NT2/D1 (cell line): ENCODE measurements around the gene RASGRP1.

Source experiments
- DNase-seq: peaks from one replicate; pipeline ENCODE4 v3.0.0-alpha.2; 2011; ENCODE audit warnings: low read depth, low spot score
- H3K27me3 ChIP-seq: 2 replicates; pipeline ENCODE4 v1.6.0; 2011; ENCODE audit warnings: mild to moderate bottlenecking; ENCODE audit not compliant: insufficient read length, insufficient read depth
- H3K36me3 ChIP-seq: 2 replicates; pipeline ENCODE4 v1.6.1; 2011; ENCODE audit warnings: mild to moderate bottlenecking, low read length, mixed read lengths; ENCODE audit not compliant: insufficient read depth, insufficient read length
- H3K4me1 ChIP-seq: 2 replicates; pipeline ENCODE4 v1.5.1; 2011; ENCODE audit not compliant: insufficient read depth, insufficient read length
- H3K4me3 ChIP-seq: 2 replicates; pipeline ENCODE4 v1.5.1; 2011; ENCODE audit warnings: low read depth; ENCODE audit not compliant: insufficient read length
- H3K9ac ChIP-seq: 2 replicates; pipeline ENCODE4 v1.6.0; 2011; ENCODE audit warnings: low read depth; ENCODE audit not compliant: insufficient read length
- H3K9me3 ChIP-seq: 2 replicates; pipeline ENCODE4 v1.5.1; 2011; ENCODE audit warnings: mild to moderate bottlenecking, low read length; ENCODE audit not compliant: insufficient read depth
- SUZ12 ChIP-seq: IDR thresholded peaks from 2 replicates; pipeline ENCODE4 v1.6.1; 2011; ENCODE audit not compliant: insufficient read length, insufficient read depth; ENCODE audit errors: extremely low read depth
- YY1 ChIP-seq: IDR thresholded peaks from 2 replicates; pipeline ENCODE4 v1.6.1; 2011; ENCODE audit not compliant: insufficient read length, insufficient read depth
- ZNF274 ChIP-seq: IDR thresholded peaks from 2 replicates; pipeline ENCODE4 v1.6.1; 2011; ENCODE audit warnings: mild to moderate bottlenecking, low read depth, low read length

Gene RASGRP1

GRCh38 chr15:38471974-38472373 is 92.6 kb downstream of the RASGRP1 start:
- Histone ChIP-seq H3K9me3 (no peaks in the 10 kb centered on the region), H3K27me3 (no peaks in the 10 kb centered on the region), H3K4me3 (no peak overlapping the region), H3K9ac (no peak overlapping the region), H3K36me3 (peaks cover 28% of the 10 kb centered on the region), H3K4me1 (no peaks in the 10 kb centered on the region)
- no peak for TF ChIP-seq SUZ12
- no peak for TF ChIP-seq YY1
- no peak for TF ChIP-seq ZNF274
- DNase-seq = no peak

GRCh38 chr15:38470816-38471215 is 93.8 kb downstream of the RASGRP1 start:
- Histone ChIP-seq H3K36me3 (peaks cover 25% of the 10 kb centered on the region), H3K4me1 (no peaks in the 10 kb centered on the region)

GRCh38 chr15:38464675-38465074 is 99.9 kb downstream of the RASGRP1 start:
- no peaks in the 10 kb centered on the region for H3K27me3 ChIP-seq
- no peak overlapping the region for H3K4me3 ChIP-seq
- H3K4me1 ChIP-seq = no peaks in the 10 kb centered on the region
- no peak for DNase-seq
- no peaks in the 10 kb centered on the region for H3K9me3 ChIP-seq
- H3K9ac ChIP-seq = no peak overlapping the region
- no peaks in the 10 kb centered on the region for H3K36me3 ChIP-seq
- TF ChIP-seq ZNF274 (no peak), YY1 (no peak), SUZ12 (no peak)

More at GRCh38 chr15:38470816-38471215, 93.8 kb downstream of the RASGRP1 start:
- Histone ChIP-seq H3K4me3 (no peak overlapping the region), H3K9me3 (no peaks in the 10 kb centered on the region), H3K9ac (no peak overlapping the region), H3K27me3 (no peaks in the 10 kb centered on the region)
- no peak for DNase-seq
- TF ChIP-seq SUZ12 (no peak), ZNF274 (no peak)

- Histone ChIP-seq H3K27me3 (no peaks in the 10 kb centered on the region), H3K9me3 (no peaks in the 10 kb centered on the region), H3K36me3 (peaks cover 6% of the 10 kb centered on the region), H3K9ac (no peak overlapping the region), H3K4me3 (no peak overlapping the region), H3K4me1 (no peaks in the 10 kb centered on the region)
- no peak for TF ChIP-seq ZNF274
- TF ChIP-seq SUZ12 = no peak
- no peak for TF ChIP-seq YY1
- no peak for DNase-seq
Measured at GRCh38 chr15:38463893-38464292, 100.7 kb downstream of the RASGRP1 start.

- no peaks in the 10 kb centered on the region for H3K4me1 ChIP-seq
- H3K36me3 ChIP-seq = peaks cover 16% of the 10 kb centered on the region
- no peaks in the 10 kb centered on the region for H3K27me3 ChIP-seq
- no peaks in the 10 kb centered on the region for H3K9me3 ChIP-seq
- H3K9ac ChIP-seq = no peak overlapping the region
- TF ChIP-seq ZNF274 (no peak), YY1 (no peak), SUZ12 (no peak)
- DNase-seq = no peak
- no peak overlapping the region for H3K4me3 ChIP-seq
Measured at GRCh38 chr15:38461066-38461833, 103.4 kb downstream of the RASGRP1 start.

GRCh38 chr15:38460543-38460942 is 104.1 kb downstream of the RASGRP1 start:
- no peaks in the 10 kb centered on the region for H3K4me1 ChIP-seq
- H3K4me3 ChIP-seq = no peak overlapping the region
- DNase-seq = no peak
- no peak overlapping the region for H3K9ac ChIP-seq
- H3K27me3 ChIP-seq = no peaks in the 10 kb centered on the region
- no peaks in the 10 kb centered on the region for H3K9me3 ChIP-seq
- H3K36me3 ChIP-seq = peaks cover 22% of the 10 kb centered on the region
- TF ChIP-seq YY1 (no peak), ZNF274 (no peak), SUZ12 (no peak)

- H3K9me3 ChIP-seq = no peaks in the 10 kb centered on the region
- no peak overlapping the region for H3K4me3 ChIP-seq
- no peaks in the 10 kb centered on the region for H3K27me3 ChIP-seq
- no peak for DNase-seq
- H3K36me3 ChIP-seq = peaks cover 22% of the 10 kb centered on the region
- TF ChIP-seq ZNF274 (no peak), SUZ12 (no peak), YY1 (no peak)
- no peaks in the 10 kb centered on the region for H3K4me1 ChIP-seq
- no peak overlapping the region for H3K9ac ChIP-seq
Measured at GRCh38 chr15:38459480-38459879, 105.1 kb downstream of the RASGRP1 start.
